GM12892 (cell line): ENCODE data around the gene GET4.

Source experiments
- DNase-seq: peaks from one replicate; pipeline ENCODE4 v3.0.0; 2011; ENCODE audit not compliant: insufficient read length
- FAIRE-seq: peaks from 2 replicates; lab custom pipeline; 2011; peaks lifted over from hg19 to GRCh38; lab: Jason Lieb, UNC
- POLR2A ChIP-seq: IDR thresholded peaks from 2 replicates; pipeline ENCODE4 v1.6.1; 2011; ENCODE audit warnings: low read depth, low read length, control low read depth
- POLR2AphosphoS5 ChIP-seq: IDR thresholded peaks from 2 replicates; pipeline ENCODE4 v1.6.1; 2011; ENCODE audit warnings: low read depth, low read length, control low read depth
- TAF1 ChIP-seq: IDR thresholded peaks from 2 replicates; pipeline ENCODE4 v1.6.1; 2011; ENCODE audit warnings: low read depth, mild to moderate bottlenecking, control low read depth, low read length, borderline replicate concordance

Gene GET4

DNA sequence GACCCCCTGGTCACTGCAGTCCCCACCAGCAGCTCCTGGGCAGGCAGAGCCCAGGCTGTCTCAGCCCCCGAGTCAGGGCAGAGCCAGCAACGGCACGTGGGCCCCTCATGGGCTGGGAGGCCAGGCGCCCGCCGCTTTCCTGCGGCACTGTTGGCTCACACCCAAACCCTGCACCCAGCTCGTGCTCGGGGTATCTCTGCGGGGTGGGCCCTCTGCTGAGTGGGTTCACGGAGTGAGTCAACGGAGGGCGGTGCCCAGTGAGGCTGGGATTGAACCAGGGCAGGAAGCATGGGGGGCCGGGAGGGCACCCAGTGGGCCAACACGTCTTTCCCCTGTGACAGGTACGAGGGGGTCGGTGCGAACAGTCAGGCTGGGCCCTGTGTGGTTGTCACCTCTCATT, 49.2 kb downstream of the GET4 start:
- DNase-seq: no peak
- FAIRE-seq: no peak
- no peak for TF ChIP-seq TAF1
- no peak for TF ChIP-seq POLR2A
- no peak for TF ChIP-seq POLR2AphosphoS5

DNA sequence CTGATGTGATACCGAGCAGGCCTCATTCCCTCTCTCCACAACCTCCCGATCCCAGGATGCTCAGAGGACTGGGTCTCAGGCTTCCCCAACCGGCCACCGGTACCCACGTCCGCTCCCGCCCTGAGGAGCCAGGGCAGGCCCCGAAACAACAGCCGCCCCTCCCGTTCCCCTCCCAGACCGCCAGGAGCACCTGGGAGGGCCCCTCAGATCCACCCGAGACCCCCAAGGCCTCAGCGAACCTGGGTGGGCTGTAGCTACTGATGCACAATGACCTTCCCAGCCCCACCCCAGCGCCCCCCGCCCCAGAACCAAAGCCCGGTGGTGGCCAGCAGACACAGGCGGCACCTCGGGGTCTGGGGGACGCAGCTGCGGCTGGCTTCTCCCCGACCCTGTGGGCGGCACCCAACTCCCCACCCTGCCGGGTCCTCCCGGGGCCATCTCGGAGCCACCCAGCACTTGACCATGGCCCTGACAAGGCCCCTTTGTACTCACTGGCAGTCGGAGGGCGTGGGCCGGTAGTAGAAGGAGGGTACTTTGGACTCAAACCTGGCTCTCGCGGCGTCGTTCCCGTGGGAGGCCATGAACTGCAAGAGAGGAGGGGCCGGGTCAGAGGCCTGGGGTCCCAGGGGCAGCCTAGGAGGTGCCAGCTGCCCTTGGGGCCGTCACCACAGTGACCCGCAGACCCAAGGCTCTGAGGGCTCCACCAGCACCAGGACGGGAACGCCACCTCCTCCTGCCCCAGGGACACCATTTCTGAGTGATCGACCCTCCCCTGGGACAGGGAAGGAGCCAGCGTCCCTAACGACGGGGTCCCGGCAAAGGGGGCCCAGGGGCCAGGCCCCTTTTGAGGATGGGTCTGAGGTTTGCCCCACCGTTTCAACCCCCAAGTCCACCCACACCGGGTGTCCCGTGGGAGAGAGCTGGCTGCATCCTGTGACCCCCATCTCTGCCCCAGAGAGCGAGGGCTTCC, 50.0 kb downstream of the GET4 start:
- no peak for TF ChIP-seq POLR2A
- TF ChIP-seq TAF1: no peak
- FAIRE-seq (no peak), DNase-seq (no peak)

DNA sequence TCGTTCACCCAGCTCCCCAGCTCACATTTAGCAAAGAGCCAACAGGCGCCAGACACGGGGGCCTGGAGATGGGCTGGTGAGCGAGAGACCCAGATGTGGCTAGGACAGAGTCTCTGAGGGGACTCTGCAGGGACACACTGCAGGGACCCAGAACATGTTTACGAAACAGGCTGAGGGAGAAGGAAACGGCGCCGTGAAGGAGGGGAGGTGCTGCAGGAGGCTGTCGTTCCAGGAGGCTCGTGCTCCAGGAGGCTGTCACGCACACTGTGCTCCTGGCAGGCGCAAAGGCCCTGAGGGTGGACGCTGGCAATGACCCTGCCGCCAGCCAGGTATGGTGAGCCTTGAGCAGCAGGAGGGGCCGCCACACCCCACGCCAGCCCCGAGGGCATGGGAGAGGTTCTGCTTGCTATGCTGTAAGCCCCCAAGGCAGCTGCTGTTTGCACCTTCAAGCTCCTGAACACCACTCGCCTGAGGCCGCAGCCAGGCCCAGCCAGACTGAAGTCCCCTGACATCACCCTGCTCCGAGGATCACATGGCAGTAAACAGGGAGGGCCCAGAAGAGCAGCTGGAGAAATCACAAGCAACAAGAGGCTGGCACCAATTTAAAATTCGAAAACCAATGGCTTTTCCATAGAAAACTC, 50.8 kb downstream of the GET4 start:
- FAIRE-seq: no peak
- TF ChIP-seq TAF1 (no peak), POLR2A (no peak)
- no peak for DNase-seq

- DNase-seq (no peak), FAIRE-seq (no peak)
- TF ChIP-seq POLR2A (no peak), POLR2AphosphoS5 (no peak), TAF1 (no peak)
Observed at GRCh38 chr7:929311-929711, 53.0 kb downstream of the GET4 start.

GRCh38 chr7:930975-931758, 54.8 kb downstream of the GET4 start:
- DNase-seq (no peak), FAIRE-seq (no peak)
- TF ChIP-seq POLR2A (no peak), POLR2AphosphoS5 (no peak), TAF1 (no peak)

- TF ChIP-seq POLR2A: no peak
- TF ChIP-seq TAF1: no peak
- no peak for TF ChIP-seq POLR2AphosphoS5
Observed at GRCh38 chr7:931871-932650, 55.7 kb downstream of the GET4 start.

GRCh38 chr7:932651-932975, 56.3 kb downstream of the GET4 start:
- FAIRE-seq (no peak), DNase-seq (no peak)
- TF ChIP-seq TAF1 (no peak), POLR2AphosphoS5 (no peak), POLR2A (no peak)

More at GRCh38 chr7:931871-932650, 55.7 kb downstream of the GET4 start:
- DNase-seq (no peak), FAIRE-seq (no peak)

GRCh38 chr7:934469-935163, 58.3 kb downstream of the GET4 start:
- TF ChIP-seq POLR2A (no peak), TAF1 (no peak)
- FAIRE-seq: no peak
- DNase-seq: no peak

DNA sequence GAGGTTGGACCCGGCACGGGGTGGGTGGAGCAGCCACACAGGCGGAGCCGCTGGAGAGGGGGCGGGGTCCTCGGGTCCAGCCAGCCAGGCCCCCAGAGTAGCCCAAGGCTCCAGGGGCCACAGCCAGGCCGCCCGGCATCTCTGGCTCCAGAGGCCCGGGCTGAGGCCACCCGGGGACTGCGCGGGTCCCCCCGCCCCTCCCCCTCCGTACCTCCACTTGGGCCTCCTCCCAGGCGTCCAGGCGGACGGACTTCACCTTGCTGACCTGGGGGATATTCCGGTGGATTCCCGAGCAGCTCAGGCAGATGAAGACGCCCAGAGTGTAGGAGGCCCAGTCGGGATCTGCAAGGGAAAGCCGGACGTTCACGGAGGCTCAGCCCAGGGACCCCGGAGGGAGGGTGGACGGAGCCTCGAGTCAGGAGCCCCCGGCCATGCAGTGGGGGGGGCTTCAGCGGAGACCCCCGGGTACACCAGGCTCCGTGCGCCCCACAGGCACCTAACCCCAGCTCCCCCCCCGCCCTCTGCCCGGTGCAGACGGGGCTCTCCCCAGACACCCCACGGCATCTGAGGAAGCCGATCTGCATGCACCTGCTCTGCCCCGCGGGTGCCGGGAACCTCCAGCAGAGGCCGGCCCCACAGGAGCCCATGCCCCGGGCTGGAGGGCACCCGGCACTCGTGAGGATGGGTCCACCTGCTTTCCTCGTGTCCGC, 59.0 kb downstream of the GET4 start:
- FAIRE-seq: no peak
- DNase-seq: no peak
- TF ChIP-seq POLR2AphosphoS5 (no peak), TAF1 (no peak), POLR2A (no peak)

DNA sequence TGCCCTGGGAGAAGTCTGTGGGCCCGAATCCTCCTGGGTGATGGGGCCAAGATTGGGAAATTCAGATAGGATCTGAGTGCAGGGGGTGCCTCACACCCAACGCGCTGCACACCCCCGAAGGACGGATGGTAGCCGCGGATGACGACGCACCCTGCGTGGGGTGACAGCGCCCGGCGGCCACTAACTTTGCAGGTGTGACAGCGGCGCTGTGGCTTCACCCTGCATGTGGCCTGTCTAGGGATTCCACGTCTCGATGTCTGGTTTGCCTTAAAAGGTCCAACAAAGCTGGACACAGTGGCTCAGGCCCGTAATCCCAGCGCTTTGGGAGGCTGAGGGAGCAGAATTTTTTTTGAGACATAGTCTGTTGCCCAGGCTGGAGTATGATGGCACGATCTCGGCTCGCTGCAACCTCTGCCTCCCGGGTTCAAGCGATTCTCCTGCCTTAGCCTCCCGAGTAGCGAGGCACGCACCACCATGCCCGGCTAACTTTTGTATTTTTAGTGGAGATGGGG, 59.6 kb downstream of the GET4 start:
- TF ChIP-seq TAF1 (no peak), POLR2AphosphoS5 (no peak), POLR2A (no peak)
- no peak for DNase-seq
- peak; percentile 5 for FAIRE-seq
